K562 (cell line): ENCODE results near the gene IRAK4. TPM values are rescaled to one million over a fixed set of nuclear protein-coding genes. Genes with fewer than 3 reads are reported as not detected.
A peak's percentile ranks its signal among the peaks of the same experiment; 100 is the strongest.

Experiments used
- ELF2 ChIP-seq: fragments of 250-450 bp; sonication (Bioruptor Pico); IDR thresholded peaks from 2 replicates; pipeline ENCODE4 v1.5.0; 2021; ENCODE audit warnings: mild to moderate bottlenecking
- MCM5 ChIP-seq: fragments of 450-650 bp; IDR thresholded peaks from 2 replicates; pipeline ENCODE4 v1.6.1; 2016; ENCODE audit warnings: low read depth
- MTF1 ChIP-seq: fragments of 250-450 bp; sonication (Bioruptor Pico); IDR thresholded peaks from 2 replicates; pipeline ENCODE4 v1.9.0; 2021; ENCODE audit warnings: moderate library complexity, mild to moderate bottlenecking, inconsistent platforms, borderline replicate concordance
- NFIC ChIP-seq: fragments of 450-650 bp; IDR thresholded peaks from 2 replicates; pipeline ENCODE4 v1.6.1; 2017; ENCODE audit warnings: mild to moderate bottlenecking, inconsistent platforms
- NR2F6 ChIP-seq: fragments of 450-650 bp; formaldehyde crosslinking; IDR thresholded peaks from 2 replicates; pipeline ENCODE4 v1.4.0; 2020; ENCODE audit warnings: mild to moderate bottlenecking
- SAP30 ChIP-seq: fragments of 200-600 bp; sonication (generic); IDR thresholded peaks from 2 replicates; pipeline ENCODE4 v1.6.1; 2012; ENCODE audit warnings: borderline replicate concordance, low read depth, mild to moderate bottlenecking, moderate library complexity, low read length, control low read depth, inconsistent platforms; ENCODE audit not compliant: insufficient read depth, poor library complexity, severe bottlenecking
- STAT5A ChIP-seq: IDR thresholded peaks from 2 replicates; pipeline ENCODE4 v1.6.1; 2012; ENCODE audit warnings: low read length, inconsistent platforms, borderline replicate concordance
- TOE1 ChIP-seq, 2 experiments: fragments of 450-650 bp in 1 of 2; sonication (generic) in 1 of 2; formaldehyde crosslinking in 1 of 2; IDR thresholded peaks; 2 replicates each; pipeline versions ENCODE4 v1.7.1 to v1.8.0; 2016 to 2022; ENCODE audit warnings: borderline replicate concordance in 2 of 2, mild to moderate bottlenecking in 2 of 2, antibody characterized with exemption in 1 of 2, inconsistent platforms in 1 of 2, low read depth in 1 of 2, missing genetic modification reagents in 1 of 2, moderate library complexity in 1 of 2
- XRCC3 ChIP-seq: fragments of 450-650 bp; IDR thresholded peaks from 2 replicates; pipeline ENCODE4 v1.6.1; 2017; ENCODE audit warnings: mild to moderate bottlenecking, moderate library complexity
- ZNF24 ChIP-seq: fragments of 450-650 bp; IDR thresholded peaks from 2 replicates; pipeline ENCODE4 v1.6.1; 2016
- ZNF668 ChIP-seq: fragments of 250-450 bp; sonication (Bioruptor Pico); IDR thresholded peaks from 2 replicates; pipeline ENCODE4 v1.8.0; 2022; ENCODE audit warnings: mild to moderate bottlenecking, inconsistent platforms
- polyA plus RNA-seq, 8 experiments: library from polyadenylated mRNA; depleted of rRNA in 4 of 8; stranded (reverse) in 5 of 8; unstranded in 3 of 8; fragments of >200 nt; fragmentation: Nextera tagmentation in 2 of 8; fragmentation: Illumina TruSeq in 1 of 8; extraction: Ambion mirVana in 2 of 8; extraction: Trizol in 1 of 8; gene quantifications; 2 replicates each; pipeline versions ENCODE4 v1.2.1 to v1.2.3, GENCODE V29; 2011 to 2014; ENCODE audit warnings: inconsistent platforms in 1 of 8, missing spikeins in 1 of 8
- total RNA-seq, 7 experiments: library from RNA; depleted of rRNA in 6 of 7; stranded (reverse); fragments of >200 nt in 6 of 7; fragmentation: Illumina TruSeq in 2 of 7; extraction: Trizol in 2 of 7; gene quantifications; 2 replicates each; pipeline versions ENCODE4 v1.2.1 to v1.2.3, GENCODE V29; 2011 to 2021; ENCODE audit warnings: low replicate concordance in 1 of 7
- TF ChIP-seq, protein P1 (sequence below), 2 experiments: fragments of 450-650 bp in 1 of 2; IDR thresholded peaks; 2 replicates each; pipeline ENCODE4 v1.6.1; 2011 to 2017; ENCODE audit warnings: low read depth in 2 of 2, antibody characterized with exemption in 1 of 2, borderline replicate concordance in 1 of 2, low read length in 1 of 2, mild to moderate bottlenecking in 1 of 2, mixed read lengths in 1 of 2; ENCODE audit not compliant: control insufficient read depth in 1 of 2
- TF ChIP-seq, protein P2 (sequence below): fragments of 450-650 bp; IDR thresholded peaks from 2 replicates; pipeline ENCODE4 v1.6.1; 2016; ENCODE audit warnings: low read depth
- TF ChIP-seq, protein P3 (sequence below), 3 experiments: fragments of 200-800 bp in 1 of 3; sonication (Bioruptor generic) in 1 of 3; sonication (generic) in 1 of 3; formaldehyde crosslinking in 1 of 3; IDR thresholded peaks; 2 replicates each; pipeline versions ENCODE4 v1.6.1 to v1.8.0; 2016 to 2022; ENCODE audit warnings: mild to moderate bottlenecking in 2 of 3, missing compliant biosample characterization in 2 of 3, missing genetic modification characterization in 2 of 3, missing genetic modification reagents in 1 of 3

IRAK4 gene
- total and polyA plus RNA-seq, 9 of the 15 experiments (the other 6 are each of a cell fraction or from before 2014, with no cell fraction given): 10.8 to 34.5 (median 16.0) TPM

DNA sequence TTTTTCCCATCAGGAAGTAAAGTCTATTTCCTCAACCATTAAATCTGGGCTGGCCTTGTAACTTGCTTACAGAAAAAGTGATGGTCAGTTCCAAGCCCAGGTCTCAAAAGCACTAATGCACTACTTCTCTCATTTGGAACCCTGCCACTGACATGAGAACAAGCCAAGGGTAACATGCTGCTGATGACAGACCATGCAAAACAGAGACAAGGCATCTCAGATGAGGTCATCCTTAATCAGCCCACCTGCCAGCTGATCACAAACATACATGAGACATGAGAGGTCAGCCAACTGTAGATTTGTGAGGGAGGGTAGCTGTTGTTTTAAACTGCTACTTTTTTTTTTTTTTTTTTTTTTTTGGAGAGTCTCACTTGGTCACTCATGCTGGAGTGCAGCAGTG, 31.2 kb downstream of the IRAK4 start (continued):
- TF ChIP-seq TOE1 (IDR thresholded peaks at IDR 0.05; ENCODE audit: borderline replicate concordance): no peak
- TF ChIP-seq TOE1 (CRISPR knock-in tag; IDR thresholded peaks at IDR 0.05; ENCODE audit: borderline replicate concordance, low read depth): no peak
- no peak for TF ChIP-seq ZNF668
- TF ChIP-seq MTF1: no peak
- 0 out of 2 replicates have a peak, but pooled peaks have one; percentile 28 for TF ChIP-seq NFIC
- no peak for TF ChIP-seq MCM5
- no peak for TF ChIP-seq ELF2 (CRISPR knock-in tag)
- TF ChIP-seq, protein P1, sequence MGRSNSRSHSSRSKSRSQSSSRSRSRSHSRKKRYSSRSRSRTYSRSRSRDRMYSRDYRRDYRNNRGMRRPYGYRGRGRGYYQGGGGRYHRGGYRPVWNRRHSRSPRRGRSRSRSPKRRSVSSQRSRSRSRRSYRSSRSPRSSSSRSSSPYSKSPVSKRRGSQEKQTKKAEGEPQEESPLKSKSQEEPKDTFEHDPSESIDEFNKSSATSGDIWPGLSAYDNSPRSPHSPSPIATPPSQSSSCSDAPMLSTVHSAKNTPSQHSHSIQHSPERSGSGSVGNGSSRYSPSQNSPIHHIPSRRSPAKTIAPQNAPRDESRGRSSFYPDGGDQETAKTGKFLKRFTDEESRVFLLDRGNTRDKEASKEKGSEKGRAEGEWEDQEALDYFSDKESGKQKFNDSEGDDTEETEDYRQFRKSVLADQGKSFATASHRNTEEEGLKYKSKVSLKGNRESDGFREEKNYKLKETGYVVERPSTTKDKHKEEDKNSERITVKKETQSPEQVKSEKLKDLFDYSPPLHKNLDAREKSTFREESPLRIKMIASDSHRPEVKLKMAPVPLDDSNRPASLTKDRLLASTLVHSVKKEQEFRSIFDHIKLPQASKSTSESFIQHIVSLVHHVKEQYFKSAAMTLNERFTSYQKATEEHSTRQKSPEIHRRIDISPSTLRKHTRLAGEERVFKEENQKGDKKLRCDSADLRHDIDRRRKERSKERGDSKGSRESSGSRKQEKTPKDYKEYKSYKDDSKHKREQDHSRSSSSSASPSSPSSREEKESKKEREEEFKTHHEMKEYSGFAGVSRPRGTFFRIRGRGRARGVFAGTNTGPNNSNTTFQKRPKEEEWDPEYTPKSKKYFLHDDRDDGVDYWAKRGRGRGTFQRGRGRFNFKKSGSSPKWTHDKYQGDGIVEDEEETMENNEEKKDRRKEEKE (IDR thresholded peaks at IDR 0.05; ENCODE audit: borderline replicate concordance in 1 of 2, control insufficient read depth in 1 of 2, low read depth in 2 of 2, low read length in 1 of 2): no peak
- TF ChIP-seq SAP30: no peak
- TF ChIP-seq NR2F6 (CRISPR knock-in tag): no peak
- no peak for TF ChIP-seq STAT5A
- TF ChIP-seq, protein P2, sequence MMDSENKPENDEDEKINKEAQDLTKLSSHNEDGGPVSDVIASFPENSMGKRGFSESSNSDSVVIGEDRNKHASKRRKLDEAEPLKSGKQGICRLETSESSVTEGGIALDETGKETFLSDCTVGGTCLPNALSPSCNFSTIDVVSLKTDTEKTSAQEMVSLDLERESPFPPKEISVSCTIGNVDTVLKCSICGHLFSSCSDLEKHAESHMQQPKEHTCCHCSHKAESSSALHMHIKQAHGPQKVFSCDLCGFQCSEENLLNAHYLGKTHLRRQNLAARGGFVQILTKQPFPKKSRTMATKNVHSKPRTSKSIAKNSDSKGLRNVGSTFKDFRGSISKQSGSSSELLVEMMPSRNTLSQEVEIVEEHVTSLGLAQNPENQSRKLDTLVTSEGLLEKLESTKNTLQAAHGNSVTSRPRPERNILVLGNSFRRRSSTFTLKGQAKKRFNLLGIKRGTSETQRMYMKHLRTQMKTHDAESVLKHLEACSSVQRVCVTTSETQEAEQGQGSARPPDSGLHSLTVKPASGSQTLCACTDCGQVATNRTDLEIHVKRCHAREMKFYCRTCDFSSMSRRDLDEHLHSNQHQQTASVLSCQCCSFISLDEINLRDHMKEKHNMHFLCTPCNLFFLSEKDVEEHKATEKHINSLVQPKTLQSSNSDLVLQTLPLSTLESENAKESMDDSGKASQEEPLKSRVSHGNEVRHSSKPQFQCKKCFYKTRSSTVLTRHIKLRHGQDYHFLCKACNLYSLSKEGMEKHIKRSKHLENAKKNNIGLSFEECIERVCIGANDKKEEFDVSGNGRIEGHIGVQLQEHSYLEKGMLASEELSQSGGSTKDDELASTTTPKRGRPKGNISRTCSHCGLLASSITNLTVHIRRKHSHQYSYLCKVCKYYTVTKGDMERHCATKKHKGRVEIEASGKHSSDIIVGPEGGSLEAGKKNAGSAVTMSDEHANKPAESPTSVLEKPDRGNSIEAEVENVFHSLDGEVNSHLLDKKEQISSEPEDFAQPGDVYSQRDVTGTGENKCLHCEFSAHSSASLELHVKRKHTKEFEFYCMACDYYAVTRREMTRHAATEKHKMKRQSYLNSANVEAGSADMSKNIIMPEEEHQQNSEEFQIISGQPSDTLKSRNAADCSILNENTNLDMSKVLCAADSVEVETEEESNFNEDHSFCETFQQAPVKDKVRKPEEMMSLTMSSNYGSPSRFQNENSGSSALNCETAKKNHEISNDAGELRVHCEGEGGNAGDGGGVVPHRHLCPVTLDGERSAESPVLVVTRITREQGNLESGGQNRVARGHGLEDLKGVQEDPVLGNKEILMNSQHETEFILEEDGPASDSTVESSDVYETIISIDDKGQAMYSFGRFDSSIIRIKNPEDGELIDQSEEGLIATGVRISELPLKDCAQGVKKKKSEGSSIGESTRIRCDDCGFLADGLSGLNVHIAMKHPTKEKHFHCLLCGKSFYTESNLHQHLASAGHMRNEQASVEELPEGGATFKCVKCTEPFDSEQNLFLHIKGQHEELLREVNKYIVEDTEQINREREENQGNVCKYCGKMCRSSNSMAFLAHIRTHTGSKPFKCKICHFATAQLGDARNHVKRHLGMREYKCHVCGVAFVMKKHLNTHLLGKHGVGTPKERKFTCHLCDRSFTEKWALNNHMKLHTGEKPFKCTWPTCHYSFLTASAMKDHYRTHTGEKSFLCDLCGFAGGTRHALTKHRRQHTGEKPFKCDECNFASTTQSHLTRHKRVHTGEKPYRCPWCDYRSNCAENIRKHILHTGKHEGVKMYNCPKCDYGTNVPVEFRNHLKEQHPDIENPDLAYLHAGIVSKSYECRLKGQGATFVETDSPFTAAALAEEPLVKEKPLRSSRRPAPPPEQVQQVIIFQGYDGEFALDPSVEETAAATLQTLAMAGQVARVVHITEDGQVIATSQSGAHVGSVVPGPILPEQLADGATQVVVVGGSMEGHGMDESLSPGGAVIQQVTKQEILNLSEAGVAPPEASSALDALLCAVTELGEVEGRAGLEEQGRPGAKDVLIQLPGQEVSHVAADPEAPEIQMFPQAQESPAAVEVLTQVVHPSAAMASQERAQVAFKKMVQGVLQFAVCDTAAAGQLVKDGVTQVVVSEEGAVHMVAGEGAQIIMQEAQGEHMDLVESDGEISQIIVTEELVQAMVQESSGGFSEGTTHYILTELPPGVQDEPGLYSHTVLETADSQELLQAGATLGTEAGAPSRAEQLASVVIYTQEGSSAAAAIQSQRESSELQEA: no peak
- TF ChIP-seq ZNF24: 0 out of 2 replicates have a peak, but pooled peaks have one; percentile 17
- TF ChIP-seq, protein P3, sequence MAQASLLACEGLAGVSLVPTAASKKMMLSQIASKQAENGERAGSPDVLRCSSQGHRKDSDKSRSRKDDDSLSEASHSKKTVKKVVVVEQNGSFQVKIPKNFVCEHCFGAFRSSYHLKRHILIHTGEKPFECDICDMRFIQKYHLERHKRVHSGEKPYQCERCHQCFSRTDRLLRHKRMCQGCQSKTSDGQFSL (CRISPR knock-in tag; IDR thresholded peaks at IDR 0.05): no peak
- TF ChIP-seq, protein P3 (tag; IDR thresholded peaks at IDR 0.05): no peak
- no peak for TF ChIP-seq XRCC3
